NCI-H1417 treated with DMSO at 0.1 percent for 48 hours (cell line): ENCODE measurements around the gene ZBTB7C.
A peak's percentile ranks its signal among the peaks of the same experiment; 100 is the strongest.
"Not testable (repeated sequence)": the region's sequence is repeated elsewhere in the genome, so short reads cannot be mapped to it uniquely, and the experiment has no call there.

Source experiments
- DNase-seq: peaks from one replicate; lab custom pipeline; 2025; lab: John Stamatoyannopoulos, UW

The ZBTB7C gene

GRCh38 chr18:48295586-48296311, 113.4 kb downstream of the ZBTB7C start:
- no peak for DNase-seq

- no peak for DNase-seq
Observed at GRCh38 chr18:48294899-48295585, 114.1 kb downstream of the ZBTB7C start.

- peak; percentile 95 for DNase-seq
Observed at GRCh38 chr18:48293954-48294898, 115.0 kb downstream of the ZBTB7C start.

GRCh38 chr18:48292782-48293424, 116.3 kb downstream of the ZBTB7C start:
- no peak for DNase-seq

GRCh38 chr18:48292229-48292628, 117.0 kb downstream of the ZBTB7C start:
- no peak for DNase-seq

GRCh38 chr18:48290162-48290926, 118.8 kb downstream of the ZBTB7C start:
- DNase-seq: peak; percentile 95

GRCh38 chr18:48284743-48285142, 124.4 kb downstream of the ZBTB7C start:
- DNase-seq: no peak

- DNase-seq: not testable (repeated sequence)
Observed at GRCh38 chr18:48284011-48284410, 125.2 kb downstream of the ZBTB7C start.

- DNase-seq: not testable (repeated sequence)
Observed at GRCh38 chr18:48281460-48281859, 127.7 kb downstream of the ZBTB7C start.

- DNase-seq: no peak
Observed at GRCh38 chr18:48279312-48279711, 129.9 kb downstream of the ZBTB7C start.

- no peak for DNase-seq
Observed at GRCh38 chr18:48278081-48278480, 131.1 kb downstream of the ZBTB7C start.

- DNase-seq: no peak
Observed at GRCh38 chr18:48274301-48274700, 134.9 kb downstream of the ZBTB7C start.

GRCh38 chr18:48270929-48271328, 138.3 kb downstream of the ZBTB7C start:
- DNase-seq: no peak

GRCh38 chr18:48265328-48265727, 143.9 kb downstream of the ZBTB7C start:
- no peak for DNase-seq

GRCh38 chr18:48263914-48264902, 145.0 kb downstream of the ZBTB7C start:
- DNase-seq: no peak

- no peak for DNase-seq
Observed at GRCh38 chr18:48263192-48263853, 145.9 kb downstream of the ZBTB7C start.

GRCh38 chr18:48260237-48260636, 148.9 kb downstream of the ZBTB7C start:
- DNase-seq: no peak

- no peak for DNase-seq
Observed at GRCh38 chr18:48256848-48257247, 152.3 kb downstream of the ZBTB7C start.

GRCh38 chr18:48254077-48254602, 155.0 kb downstream of the ZBTB7C start:
- DNase-seq: no peak
